ENCODE results near the gene COMMD1.
"Not testable (repeated sequence)": the region's sequence is repeated elsewhere in the genome, so short reads cannot be mapped to it uniquely, and the experiment has no call there.

Gene COMMD1

DNA sequence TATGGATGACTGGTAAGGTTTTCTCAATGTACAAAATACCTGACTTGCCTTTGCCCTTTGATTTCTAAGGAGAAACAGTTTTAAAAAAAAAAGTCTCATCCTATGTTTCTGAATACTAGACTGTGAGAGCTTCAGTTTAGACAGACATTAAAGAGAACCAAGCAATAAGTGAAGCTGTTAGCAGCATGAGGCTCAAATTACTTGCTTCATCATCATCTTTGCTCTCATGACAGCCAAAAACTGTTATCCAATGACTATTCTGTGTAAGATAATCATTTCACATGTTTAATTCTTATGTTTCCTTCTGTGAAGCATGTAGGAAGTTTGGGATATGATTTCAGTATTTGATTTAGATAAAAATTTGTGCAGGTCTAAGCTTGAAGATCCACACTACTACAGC lies 129.2 kb downstream of the COMMD1 start:
- Histone ChIP-seq H3K4me1 (ENCODE audit: insufficient read depth, low read length) (no peaks in the 10 kb centered on the region), H3K36me3 (ENCODE audit: insufficient read depth, low read length) (no peaks in the 10 kb centered on the region), H3K4me3 (ENCODE audit: low read length) (no peak overlapping the region), H3K9me3 (ENCODE audit: low read length) (no peaks in the 10 kb centered on the region), H2AFZ (ENCODE audit: low read depth, low read length) (no peak overlapping the region), H3K27me3 (ENCODE audit: insufficient read depth, low read length) (no peaks in the 10 kb centered on the region)

DNA sequence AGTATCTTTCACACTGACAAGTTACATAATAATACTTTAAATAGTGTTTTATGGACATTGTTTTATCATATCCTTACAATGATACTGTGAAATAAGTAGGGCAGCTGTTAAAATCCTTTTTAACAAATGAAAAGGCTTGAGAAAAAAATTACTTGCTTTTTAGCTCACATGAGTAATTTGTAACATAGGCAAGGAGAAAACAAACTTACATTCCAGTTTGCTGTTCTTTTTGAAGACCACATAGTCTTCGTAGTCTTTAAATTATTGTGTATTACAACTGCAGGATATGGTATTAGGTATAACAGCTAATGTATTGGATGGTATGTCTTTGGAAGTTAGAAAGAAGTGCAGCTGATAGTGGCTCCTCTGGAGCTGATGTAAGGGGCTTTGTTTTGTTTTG lies 130.8 kb downstream of the COMMD1 start:
- no peak overlapping the region for H2AFZ ChIP-seq (ENCODE audit: low read depth, low read length)
- no peaks in the 10 kb centered on the region for H3K4me1 ChIP-seq (ENCODE audit: insufficient read depth, low read length)
- no peaks in the 10 kb centered on the region for H3K9me3 ChIP-seq (ENCODE audit: low read length)
- no peak overlapping the region for H3K4me3 ChIP-seq (ENCODE audit: low read length)
- H3K27me3 ChIP-seq (ENCODE audit: insufficient read depth, low read length): no peaks in the 10 kb centered on the region
- no peaks in the 10 kb centered on the region for H3K36me3 ChIP-seq (ENCODE audit: insufficient read depth, low read length)

DNA sequence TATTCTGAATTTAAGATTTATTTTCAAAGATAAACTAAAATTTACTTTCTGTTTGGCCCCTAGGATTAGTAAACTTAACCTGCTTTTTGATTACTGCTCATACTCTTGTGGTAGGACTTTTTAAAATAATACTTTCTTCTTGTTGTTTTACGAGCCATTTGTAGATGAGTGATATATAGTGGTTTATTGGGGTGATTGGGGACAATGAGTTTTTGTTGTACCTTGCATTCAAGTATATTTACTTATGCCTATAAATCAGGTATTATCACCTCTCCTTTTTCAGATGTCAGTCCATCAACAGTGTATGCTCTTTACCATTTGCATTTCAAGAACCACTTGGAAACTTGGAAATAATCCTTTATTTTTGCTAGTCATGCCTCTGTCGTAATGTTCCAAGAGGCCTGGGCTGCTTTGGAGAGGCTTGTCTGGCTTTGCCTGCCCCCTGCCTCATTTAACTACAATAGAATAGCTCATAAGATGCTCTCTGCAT lies 131.3 kb downstream of the COMMD1 start:
- H3K4me3 ChIP-seq (ENCODE audit: low read length): no peak overlapping the region
- H3K36me3 ChIP-seq (ENCODE audit: insufficient read depth, low read length): no peaks in the 10 kb centered on the region
- H3K9me3 ChIP-seq (ENCODE audit: low read length): no peaks in the 10 kb centered on the region
- H3K27me3 ChIP-seq (ENCODE audit: insufficient read depth, low read length): no peaks in the 10 kb centered on the region
- H3K4me1 ChIP-seq (ENCODE audit: insufficient read depth, low read length): no peaks in the 10 kb centered on the region
- no peak overlapping the region for H2AFZ ChIP-seq (ENCODE audit: low read depth, low read length)

DNA sequence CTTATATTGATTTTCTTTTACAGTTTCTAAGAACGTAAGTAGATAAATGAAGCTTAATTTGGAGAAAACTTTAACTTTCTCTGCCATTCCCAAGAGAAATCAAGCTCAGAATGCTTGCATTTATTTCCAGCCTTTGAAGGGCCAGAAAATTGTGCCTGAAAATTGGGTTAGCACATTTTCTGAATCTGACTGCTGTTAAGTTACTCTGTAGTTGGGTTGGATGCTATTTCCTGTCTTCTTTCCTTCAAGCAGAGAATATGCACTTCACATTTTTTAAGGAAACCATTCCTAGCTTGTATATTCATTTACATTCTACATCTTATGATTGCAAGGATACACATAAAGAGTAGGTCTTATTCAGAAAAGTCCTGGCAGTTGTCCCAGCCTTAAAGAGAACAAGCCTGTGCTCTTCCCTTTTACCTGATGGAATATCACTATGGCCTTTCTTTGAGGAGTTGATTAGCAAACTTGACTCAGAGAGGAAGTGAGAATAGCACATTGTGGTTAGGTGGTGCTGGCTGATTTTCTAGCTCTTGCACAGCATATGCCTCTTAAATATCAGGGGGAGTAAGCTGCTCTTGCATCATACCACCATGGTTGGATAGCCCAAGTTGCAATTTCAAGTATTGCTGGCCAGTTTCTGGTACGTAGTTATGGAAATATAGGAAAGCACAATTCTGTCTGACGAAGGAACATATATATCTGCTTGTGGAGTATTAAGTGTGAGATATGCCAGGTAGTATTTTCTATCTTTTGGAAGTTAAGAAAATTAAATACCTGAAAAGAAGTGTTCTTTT lies 133.7 kb downstream of the COMMD1 start:
- H3K4me3 ChIP-seq (ENCODE audit: low read length): no peak overlapping the region
- H3K27me3 ChIP-seq (ENCODE audit: insufficient read depth, low read length): no peaks in the 10 kb centered on the region
- H2AFZ ChIP-seq (ENCODE audit: low read depth, low read length): no peak overlapping the region
- H3K4me1 ChIP-seq (ENCODE audit: insufficient read depth, low read length): no peaks in the 10 kb centered on the region
- no peaks in the 10 kb centered on the region for H3K36me3 ChIP-seq (ENCODE audit: insufficient read depth, low read length)
- no peaks in the 10 kb centered on the region for H3K9me3 ChIP-seq (ENCODE audit: low read length)

GRCh38 chr2:62040926-62041325 lies 135.5 kb downstream of the COMMD1 start:
- H3K36me3 ChIP-seq (ENCODE audit: insufficient read depth, low read length): no peaks in the 10 kb centered on the region

GRCh38 chr2:62041701-62042385 lies 136.4 kb downstream of the COMMD1 start:
- H3K27me3 ChIP-seq (ENCODE audit: insufficient read depth, low read length); H3K4me3 ChIP-seq (ENCODE audit: low read length); H3K4me1 ChIP-seq (ENCODE audit: insufficient read depth, low read length); H3K9me3 ChIP-seq (ENCODE audit: low read length); H3K36me3 ChIP-seq (ENCODE audit: insufficient read depth, low read length); H2AFZ ChIP-seq (ENCODE audit: low read depth, low read length): not testable (repeated sequence)

More at GRCh38 chr2:62040926-62041325, 135.5 kb downstream of the COMMD1 start:
- Histone ChIP-seq H2AFZ (ENCODE audit: low read depth, low read length) (no peak overlapping the region), H3K4me1 (ENCODE audit: insufficient read depth, low read length) (no peaks in the 10 kb centered on the region), H3K4me3 (ENCODE audit: low read length) (no peak overlapping the region), H3K9me3 (ENCODE audit: low read length) (peaks cover 4% of the 10 kb centered on the region), H3K27me3 (ENCODE audit: insufficient read depth, low read length) (no peaks in the 10 kb centered on the region)

DNA sequence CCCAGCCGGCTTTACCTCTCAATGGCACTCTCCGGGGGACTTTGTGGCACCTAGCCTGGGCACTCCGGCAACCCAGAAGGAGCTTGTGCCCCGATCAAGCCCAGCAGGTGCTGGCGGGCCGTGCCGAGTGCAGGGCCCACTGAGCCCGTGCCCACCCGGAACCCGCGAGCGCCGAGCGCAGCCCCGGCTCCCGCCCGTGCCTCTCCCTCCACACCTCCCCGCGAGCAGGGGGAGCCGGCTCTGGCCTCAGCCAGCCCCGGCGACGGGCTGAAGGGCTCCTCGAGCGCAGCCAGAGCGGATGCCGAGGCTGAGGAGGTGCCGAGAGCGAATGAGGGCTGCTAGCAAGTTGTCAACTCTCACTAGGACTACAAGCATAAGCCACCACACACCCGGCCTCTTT lies 136.9 kb downstream of the COMMD1 start:
- H3K9me3 ChIP-seq (ENCODE audit: low read length): peaks cover 4% of the 10 kb centered on the region
- no peak overlapping the region for H2AFZ ChIP-seq (ENCODE audit: low read depth, low read length)
- H3K27me3 ChIP-seq (ENCODE audit: insufficient read depth, low read length): no peaks in the 10 kb centered on the region
- H3K36me3 ChIP-seq (ENCODE audit: insufficient read depth, low read length): no peaks in the 10 kb centered on the region
- H3K4me1 ChIP-seq (ENCODE audit: insufficient read depth, low read length): no peaks in the 10 kb centered on the region
- no peak overlapping the region for H3K4me3 ChIP-seq (ENCODE audit: low read length)

DNA sequence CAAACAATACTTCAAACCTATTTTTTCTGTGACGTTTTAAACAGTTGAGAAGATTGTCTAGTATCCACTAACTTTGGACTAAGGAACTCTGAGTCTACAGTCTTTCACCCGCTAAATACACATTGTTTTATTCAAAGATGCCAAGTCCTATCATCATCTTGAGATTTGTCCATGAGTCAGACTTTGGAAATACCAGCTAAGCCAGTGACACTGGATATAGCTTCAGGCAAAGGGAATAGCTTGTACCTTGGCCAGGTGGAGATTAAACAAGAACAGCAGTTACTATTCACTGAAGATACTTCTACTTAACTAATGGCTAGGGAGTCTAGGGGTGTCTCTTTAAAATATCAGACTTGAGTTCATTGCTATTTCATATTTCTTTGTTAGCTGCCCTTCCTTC lies 137.5 kb downstream of the COMMD1 start:
- Histone ChIP-seq H3K9me3 (ENCODE audit: low read length) (peaks cover 4% of the 10 kb centered on the region), H3K36me3 (ENCODE audit: insufficient read depth, low read length) (no peaks in the 10 kb centered on the region), H3K27me3 (ENCODE audit: insufficient read depth, low read length) (no peaks in the 10 kb centered on the region), H2AFZ (ENCODE audit: low read depth, low read length) (no peak overlapping the region), H3K4me3 (ENCODE audit: low read length) (no peak overlapping the region), H3K4me1 (ENCODE audit: insufficient read depth, low read length) (no peaks in the 10 kb centered on the region)

DNA sequence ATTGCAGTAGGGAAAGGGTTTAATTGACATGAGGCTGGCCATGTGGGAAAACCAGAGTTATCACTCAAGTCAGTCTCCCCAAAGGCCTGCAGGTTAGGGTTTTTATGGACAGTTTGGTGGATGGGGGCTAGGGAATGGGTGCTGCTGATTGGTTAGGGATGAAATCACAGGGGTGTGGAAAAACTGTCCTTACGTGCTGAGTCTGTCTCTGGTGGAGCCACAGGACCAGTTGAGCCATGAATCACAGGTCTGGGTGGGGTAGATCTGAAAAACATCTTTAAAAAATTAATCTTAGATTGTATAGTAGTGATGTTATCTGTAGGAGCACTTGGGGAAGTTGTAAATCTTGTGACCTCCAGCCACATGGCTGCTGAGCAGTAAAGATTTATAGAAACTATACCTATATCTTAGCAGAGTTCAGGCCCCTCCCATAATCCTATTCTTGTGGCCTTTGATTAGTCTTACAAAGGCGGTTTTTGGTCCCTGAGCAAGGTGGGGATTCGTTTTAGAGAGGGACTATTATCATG lies 139.6 kb downstream of the COMMD1 start:
- no peak overlapping the region for H2AFZ ChIP-seq (ENCODE audit: low read depth, low read length)
- no peaks in the 10 kb centered on the region for H3K27me3 ChIP-seq (ENCODE audit: insufficient read depth, low read length)
- peaks cover 4% of the 10 kb centered on the region for H3K9me3 ChIP-seq (ENCODE audit: low read length)
- no peak overlapping the region for H3K4me3 ChIP-seq (ENCODE audit: low read length)
- H3K4me1 ChIP-seq (ENCODE audit: insufficient read depth, low read length): peaks cover 10% of the 10 kb centered on the region
- H3K36me3 ChIP-seq (ENCODE audit: insufficient read depth, low read length): no peaks in the 10 kb centered on the region

DNA sequence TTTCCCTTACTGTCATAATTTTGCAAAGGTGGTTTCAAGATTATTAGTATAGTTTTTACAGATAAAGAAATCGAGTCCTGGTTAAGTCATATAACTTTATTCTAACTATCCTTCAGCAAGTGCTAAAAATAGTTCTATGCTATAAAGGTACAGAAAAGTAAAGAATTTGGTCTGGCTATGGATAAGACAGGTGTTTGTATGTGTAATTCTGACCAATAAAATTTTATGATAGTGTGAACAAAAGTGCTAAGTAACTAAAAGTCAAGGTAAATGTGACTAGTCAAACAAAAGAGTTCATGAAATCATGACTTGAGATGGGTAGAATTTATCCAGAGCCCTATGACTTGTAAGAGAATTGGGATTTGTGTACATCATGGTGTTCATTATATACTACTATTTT lies 140.7 kb downstream of the COMMD1 start:
- Histone ChIP-seq H2AFZ (ENCODE audit: low read depth, low read length) (no peak overlapping the region), H3K9me3 (ENCODE audit: low read length) (peaks cover 4% of the 10 kb centered on the region), H3K4me3 (ENCODE audit: low read length) (no peak overlapping the region), H3K4me1 (ENCODE audit: insufficient read depth, low read length) (peaks cover 20% of the 10 kb centered on the region), H3K27me3 (ENCODE audit: insufficient read depth, low read length) (no peaks in the 10 kb centered on the region), H3K36me3 (ENCODE audit: insufficient read depth, low read length) (no peaks in the 10 kb centered on the region)

- Histone ChIP-seq H3K4me1 (ENCODE audit: insufficient read depth, low read length) (peaks cover 30% of the 10 kb centered on the region), H3K27me3 (ENCODE audit: insufficient read depth, low read length) (no peaks in the 10 kb centered on the region), H3K9me3 (ENCODE audit: low read length) (no peaks in the 10 kb centered on the region), H2AFZ (ENCODE audit: low read depth, low read length) (peak overlapping the region; percentile 51), H3K36me3 (ENCODE audit: insufficient read depth, low read length) (no peaks in the 10 kb centered on the region), H3K4me3 (ENCODE audit: low read length) (peak overlapping the region; percentile 5)
Measured at GRCh38 chr2:62050456-62051045, 145.1 kb downstream of the COMMD1 start.

- Histone ChIP-seq H2AFZ (ENCODE audit: low read depth, low read length) (no peak overlapping the region), H3K4me1 (ENCODE audit: insufficient read depth, low read length) (peaks cover 33% of the 10 kb centered on the region), H3K4me3 (ENCODE audit: low read length) (no peak overlapping the region), H3K36me3 (ENCODE audit: insufficient read depth, low read length) (no peaks in the 10 kb centered on the region), H3K9me3 (ENCODE audit: low read length) (no peaks in the 10 kb centered on the region), H3K27me3 (ENCODE audit: insufficient read depth, low read length) (no peaks in the 10 kb centered on the region)
Measured at GRCh38 chr2:62054029-62054791, 148.7 kb downstream of the COMMD1 start.

Measured in neuron (in vitro differentiated cells).